Tibial nerve (tissue), 3 donors: ENCODE results near the gene TYSND1.

Source experiments
- POLR2A ChIP-seq, 2 donors: fragments of 450-650 bp; IDR thresholded peaks; one replicate each; pipeline ENCODE4 v1.6.1; 2017; ENCODE audit warnings: antibody characterized with exemption in 2 of 2, mild to moderate bottlenecking in 2 of 2, moderate library complexity in 2 of 2
- TF ChIP-seq, protein P1 (sequence below), 5 experiments: fragments of 200-600 bp in 3 of 5; fragments of 450-650 bp in 2 of 5; sonication (generic) in 3 of 5; IDR thresholded peaks; one replicate each; pipeline ENCODE4 v1.5.1; 2016 to 2019; ENCODE audit warnings: antibody characterized with exemption in 5 of 5, mild to moderate bottlenecking in 3 of 5, moderate library complexity in 2 of 5

DNA sequence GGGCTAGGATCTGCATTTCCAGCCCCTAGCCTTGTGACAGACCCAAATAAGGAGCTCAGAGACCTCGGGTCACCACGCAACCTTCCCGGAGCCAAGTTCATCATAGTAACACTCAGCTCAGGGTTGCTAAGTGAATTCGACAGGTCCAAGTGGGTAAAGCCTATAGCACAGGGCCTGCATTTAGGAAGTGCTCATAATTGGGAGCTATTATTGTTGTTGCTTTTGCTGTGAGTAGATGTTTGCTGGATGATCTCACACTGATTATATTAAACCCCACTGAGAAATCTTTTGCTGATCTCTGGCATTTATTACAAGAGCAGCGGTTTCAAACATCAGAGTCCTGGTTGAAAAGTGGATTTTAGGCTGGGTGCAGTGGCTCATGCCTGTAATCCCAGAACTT is 44.1 kb upstream of the TYSND1 start:
- TF ChIP-seq POLR2A (IDR thresholded peaks at IDR 0.05), result no peak
- TF ChIP-seq, protein P1, sequence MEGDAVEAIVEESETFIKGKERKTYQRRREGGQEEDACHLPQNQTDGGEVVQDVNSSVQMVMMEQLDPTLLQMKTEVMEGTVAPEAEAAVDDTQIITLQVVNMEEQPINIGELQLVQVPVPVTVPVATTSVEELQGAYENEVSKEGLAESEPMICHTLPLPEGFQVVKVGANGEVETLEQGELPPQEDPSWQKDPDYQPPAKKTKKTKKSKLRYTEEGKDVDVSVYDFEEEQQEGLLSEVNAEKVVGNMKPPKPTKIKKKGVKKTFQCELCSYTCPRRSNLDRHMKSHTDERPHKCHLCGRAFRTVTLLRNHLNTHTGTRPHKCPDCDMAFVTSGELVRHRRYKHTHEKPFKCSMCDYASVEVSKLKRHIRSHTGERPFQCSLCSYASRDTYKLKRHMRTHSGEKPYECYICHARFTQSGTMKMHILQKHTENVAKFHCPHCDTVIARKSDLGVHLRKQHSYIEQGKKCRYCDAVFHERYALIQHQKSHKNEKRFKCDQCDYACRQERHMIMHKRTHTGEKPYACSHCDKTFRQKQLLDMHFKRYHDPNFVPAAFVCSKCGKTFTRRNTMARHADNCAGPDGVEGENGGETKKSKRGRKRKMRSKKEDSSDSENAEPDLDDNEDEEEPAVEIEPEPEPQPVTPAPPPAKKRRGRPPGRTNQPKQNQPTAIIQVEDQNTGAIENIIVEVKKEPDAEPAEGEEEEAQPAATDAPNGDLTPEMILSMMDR (IDR thresholded peaks at IDR 0.05), result no peak
